ENCODE measurements around the gene TCF7L1.
A peak's percentile ranks its signal among the peaks of the same experiment; 100 is the strongest.

Gene TCF7L1

DNA sequence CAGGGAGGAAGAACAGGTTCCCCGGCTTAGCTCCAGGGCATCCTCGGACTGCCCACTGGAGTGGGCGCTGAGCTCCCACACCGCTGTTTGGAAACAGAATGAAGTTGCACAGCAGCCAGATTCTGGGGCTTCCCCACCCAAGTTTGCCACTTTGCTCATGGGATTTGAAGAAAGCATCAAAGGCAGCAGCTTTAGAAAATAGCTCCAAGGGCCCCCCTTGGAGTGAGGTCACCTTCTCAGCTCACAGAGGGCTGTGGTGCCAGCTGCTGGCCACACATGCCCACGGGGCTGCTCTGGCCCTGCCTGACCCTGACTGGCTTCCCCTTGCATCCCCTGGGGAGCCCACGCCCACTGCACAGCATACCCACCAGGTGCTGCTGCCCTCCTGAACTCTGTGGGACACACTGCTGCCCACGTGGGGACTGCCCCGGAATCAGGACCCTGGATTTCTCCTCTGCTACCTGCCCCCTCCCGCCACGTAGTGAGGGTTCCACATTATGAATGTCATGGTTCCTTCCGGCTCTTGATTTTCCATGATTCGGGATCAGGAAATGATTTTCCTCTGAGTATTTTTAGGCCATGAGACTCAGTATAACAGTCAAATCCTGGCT lies 124.3 kb downstream of the TCF7L1 start:
- DNase-seq: no peak

- no peak for DNase-seq
Observed at GRCh38 chr2:85257970-85258605, 124.9 kb downstream of the TCF7L1 start.

- no peak for DNase-seq
Observed at GRCh38 chr2:85259101-85259590, 126.0 kb downstream of the TCF7L1 start.

DNA sequence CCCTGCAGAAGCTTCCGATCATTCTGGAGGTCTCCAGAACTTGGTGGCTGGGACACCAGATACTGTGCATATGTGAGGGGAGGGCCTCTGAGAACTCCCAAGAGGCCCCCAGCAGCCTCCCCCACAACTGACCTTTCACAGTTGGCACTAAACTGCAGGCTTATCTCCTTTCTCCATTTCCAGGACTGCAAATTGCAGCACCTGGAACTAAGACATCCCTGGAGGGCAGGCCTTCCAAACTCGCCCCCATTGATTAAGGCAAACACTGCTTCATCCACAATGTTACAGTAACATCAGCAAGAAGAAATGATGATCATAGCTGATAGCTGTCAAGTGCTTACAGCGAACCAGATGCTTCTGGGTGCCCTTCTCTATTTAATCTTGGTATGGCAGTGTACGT lies 126.7 kb downstream of the TCF7L1 start:
- no peak for DNase-seq

DNA sequence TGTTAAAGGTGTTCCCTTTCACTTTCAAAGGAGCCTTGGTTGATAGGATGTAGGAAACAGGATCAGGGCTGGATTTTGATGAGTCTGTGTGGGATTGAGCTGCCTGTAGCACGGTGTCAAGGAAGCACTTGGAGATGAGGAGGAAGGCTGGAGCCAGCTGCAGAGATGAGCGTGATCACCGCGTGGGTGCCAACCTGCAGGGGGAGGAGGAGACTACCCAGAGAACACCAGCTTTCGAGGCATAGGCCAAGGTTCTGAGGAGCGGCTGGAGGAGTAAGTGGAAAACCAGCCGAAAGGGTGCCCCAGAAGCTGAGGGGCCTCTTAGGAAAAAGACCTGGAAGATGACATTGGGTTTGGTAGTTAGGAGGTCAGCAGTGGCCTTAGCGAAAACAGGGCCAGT lies 130.4 kb downstream of the TCF7L1 start:
- no peak for DNase-seq

DNA sequence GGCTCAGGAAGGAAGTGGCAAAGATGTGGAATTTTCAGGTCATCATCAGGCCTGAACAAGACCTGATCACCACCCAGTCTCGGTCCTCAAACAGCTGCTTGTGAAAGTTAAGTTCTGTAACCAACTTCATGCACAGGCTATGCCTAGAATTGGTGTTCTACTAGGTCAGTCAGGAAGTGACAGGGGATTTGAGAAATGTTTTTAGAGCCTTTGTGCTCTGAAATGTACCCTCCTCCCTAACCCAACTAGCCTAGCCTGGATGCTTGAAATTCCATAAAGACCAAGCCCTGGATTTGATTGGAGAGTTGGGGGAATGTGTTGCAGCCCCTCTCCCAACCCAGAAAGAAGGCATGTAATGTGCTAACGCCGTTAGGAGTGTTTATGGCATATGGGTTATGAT lies 131.3 kb downstream of the TCF7L1 start:
- DNase-seq: no peak

GRCh38 chr2:85265304-85265703 lies 132.1 kb downstream of the TCF7L1 start:
- DNase-seq: no peak

- DNase-seq: no peak
Observed at GRCh38 chr2:85266146-85267041, 133.2 kb downstream of the TCF7L1 start.

DNA sequence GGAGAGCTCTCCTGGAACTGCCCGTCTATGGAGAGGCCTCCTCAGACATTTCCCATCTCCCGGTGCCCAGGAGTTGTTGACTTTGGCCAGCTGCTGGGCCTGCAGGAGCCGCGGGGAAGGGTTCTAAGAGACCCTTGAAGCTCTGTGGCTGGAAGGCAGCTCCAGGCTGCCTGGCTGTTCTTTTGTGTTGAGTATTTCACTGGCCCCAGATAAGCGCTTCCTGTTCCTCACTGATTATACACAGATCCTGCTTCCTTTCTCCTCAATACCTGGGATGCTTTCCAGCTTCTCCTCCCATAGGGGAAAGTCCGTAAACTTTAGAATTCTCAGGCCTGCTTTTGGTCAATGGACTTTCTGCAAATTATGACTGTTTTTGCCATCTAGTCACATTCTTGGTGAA lies 136.8 kb downstream of the TCF7L1 start:
- DNase-seq: no peak

- no peak for DNase-seq
Observed at GRCh38 chr2:85272357-85272756, 139.2 kb downstream of the TCF7L1 start.

GRCh38 chr2:85273738-85274731 lies 140.8 kb downstream of the TCF7L1 start:
- DNase-seq: peak; percentile 59

GRCh38 chr2:85275984-85276540 lies 142.9 kb downstream of the TCF7L1 start:
- no peak for DNase-seq

DNA sequence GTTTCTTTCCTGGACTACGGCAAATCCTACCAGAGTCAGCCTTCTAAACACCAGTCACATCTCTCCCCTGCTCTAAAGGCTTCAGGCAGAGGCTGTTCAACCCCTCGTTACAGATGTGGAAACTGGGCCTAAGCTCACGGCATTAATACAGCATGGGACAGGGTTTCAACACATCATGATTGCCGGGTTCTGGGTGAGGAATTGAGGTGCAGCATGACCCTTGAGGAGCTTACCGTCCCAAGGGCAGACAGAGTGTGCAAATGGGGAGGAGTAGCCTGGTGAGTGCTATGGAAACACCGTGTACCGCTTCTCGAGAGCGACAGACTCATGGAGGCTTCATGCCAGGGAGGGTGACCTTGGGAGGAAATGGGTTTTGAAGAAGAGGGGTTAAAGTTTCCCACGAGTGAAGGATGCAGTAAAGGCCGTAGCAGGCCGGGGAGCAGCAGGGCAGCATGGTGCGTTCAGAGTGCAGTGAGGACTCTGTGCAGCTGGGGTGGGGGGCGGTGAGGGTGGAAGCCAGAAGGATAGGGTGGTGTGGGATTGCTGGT lies 143.5 kb downstream of the TCF7L1 start:
- no peak for DNase-seq

DNA sequence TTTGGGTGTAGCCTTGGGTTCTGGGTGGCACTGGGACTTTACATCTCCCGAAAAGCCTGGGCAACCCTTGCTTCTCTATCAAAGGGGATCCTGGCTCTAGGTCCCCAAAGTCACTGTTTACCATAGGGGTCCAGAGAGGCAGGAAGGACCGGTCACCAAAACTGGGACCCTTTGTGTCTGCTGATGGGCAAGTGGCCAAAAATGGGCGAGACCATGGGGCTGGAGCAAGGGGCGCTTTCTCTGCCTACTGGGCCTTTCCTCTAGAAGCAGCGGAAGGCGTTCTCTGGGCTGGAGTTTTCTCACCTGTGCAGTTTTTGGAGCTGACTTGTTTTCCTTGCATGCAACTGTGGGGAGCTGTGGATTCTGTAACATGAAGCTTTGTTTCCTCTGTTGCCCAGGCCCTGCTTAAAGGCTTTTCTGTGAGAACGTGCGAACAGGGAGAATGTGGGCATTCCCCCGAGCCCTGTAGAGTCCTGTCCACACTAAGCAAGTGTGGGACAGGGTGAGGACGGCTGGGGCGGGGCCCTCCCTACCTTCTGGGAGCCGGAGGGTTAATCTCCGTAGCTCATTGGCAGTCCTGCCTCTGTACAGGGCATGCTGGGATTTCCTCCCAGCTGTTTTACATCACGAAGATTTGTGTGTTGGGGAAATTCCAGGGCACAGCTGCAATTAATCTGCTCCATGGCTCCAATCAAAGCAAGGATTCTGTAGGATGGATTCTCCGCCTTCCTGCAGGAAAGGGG lies 144.4 kb downstream of the TCF7L1 start:
- no peak for DNase-seq

DNA sequence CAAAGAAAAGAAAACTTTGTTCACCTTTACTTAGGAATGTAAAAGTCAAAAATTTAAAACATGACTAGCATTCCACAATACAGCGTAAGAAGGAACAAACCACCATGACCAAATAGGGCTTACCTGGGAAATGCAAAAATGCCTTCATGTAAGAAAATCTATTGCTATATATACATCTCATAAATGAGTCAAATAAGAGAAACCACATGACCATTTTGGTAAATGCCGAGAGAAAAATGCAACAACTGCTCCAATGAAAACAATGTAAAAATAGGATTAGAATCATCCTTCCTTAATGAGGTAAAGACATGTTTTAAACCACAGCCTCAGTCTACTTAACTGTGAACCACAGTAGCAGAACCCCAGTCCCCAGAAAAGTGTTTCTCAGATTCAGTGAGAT lies 145.2 kb downstream of the TCF7L1 start:
- no peak for DNase-seq

- no peak for DNase-seq
Observed at GRCh38 chr2:85281553-85281952, 148.4 kb downstream of the TCF7L1 start.

GRCh38 chr2:85282914-85283313 lies 149.7 kb downstream of the TCF7L1 start:
- DNase-seq: no peak

DNA sequence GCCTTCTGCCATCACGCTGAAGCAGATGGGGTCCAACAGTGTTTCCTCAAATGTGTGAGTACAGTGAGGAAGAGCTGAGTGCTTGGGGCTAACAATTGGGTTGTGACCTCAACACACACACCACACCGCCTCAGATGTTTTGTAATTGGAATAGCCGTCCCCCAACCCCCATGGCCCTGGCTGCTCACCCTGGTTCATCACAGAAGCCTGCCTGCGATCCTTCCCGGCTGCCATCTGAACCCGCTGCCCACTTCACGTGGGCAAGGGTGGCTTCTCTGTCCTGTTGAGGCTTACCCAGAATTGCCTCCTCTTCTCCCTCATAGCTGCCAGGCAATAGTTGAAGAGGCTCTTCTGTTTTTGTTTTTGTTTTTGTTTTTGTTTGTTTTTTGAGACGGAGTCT lies 150.4 kb downstream of the TCF7L1 start:
- no peak for DNase-seq

DNA sequence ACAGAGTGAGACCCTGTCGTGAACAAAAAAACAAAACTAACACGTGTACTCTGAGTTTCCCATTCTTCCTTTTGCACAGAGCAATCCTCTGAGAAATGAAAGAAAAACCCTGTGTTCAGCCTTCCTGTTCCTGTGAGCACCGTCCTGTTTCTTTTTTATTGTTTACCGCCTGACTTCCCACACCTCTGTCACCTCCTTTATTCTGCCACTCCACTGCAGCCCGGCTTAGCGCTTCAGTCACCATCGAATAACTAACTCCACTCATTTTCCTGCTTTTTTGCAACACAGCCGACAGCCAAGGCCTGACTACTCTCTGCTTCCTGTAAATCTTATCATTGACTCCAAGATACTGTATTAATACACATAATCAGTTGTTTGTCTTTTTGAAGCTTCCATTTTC lies 153.7 kb downstream of the TCF7L1 start:
- DNase-seq: no peak

DNA sequence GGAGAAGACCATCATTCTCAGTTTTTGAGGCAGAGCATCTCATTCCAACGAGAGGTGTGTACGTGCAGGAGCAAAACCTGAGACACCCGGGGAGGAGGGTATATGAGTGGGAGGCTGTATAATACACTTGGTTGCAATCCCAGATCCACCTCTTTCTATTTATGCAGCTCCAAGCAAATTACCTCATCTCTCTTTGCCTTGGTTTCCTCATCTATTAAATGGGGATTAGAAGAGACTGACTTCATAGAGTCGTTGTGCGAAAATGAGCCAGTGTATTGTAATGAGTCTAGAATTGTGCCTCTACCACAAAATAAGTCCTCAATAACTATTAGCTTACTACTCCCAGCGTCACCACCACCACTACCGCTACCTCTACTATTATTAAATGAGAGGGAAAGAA lies 154.5 kb downstream of the TCF7L1 start:
- DNase-seq: no peak

GRCh38 chr2:85288244-85288725 lies 155.1 kb downstream of the TCF7L1 start:
- no peak for DNase-seq

Data from NCI-H1105 treated with DMSO at 0.1 percent for 48 hours (cell line).